K562 (cell line): ENCODE data around the gene MASP1.

Source experiments
- BHLHE40 ChIP-seq: IDR thresholded peaks from 2 replicates; pipeline ENCODE4 v1.6.1; 2011; ENCODE audit warnings: low read length, improper control_type of control experiment
- ZC3H11A ChIP-seq: IDR thresholded peaks from 2 replicates; pipeline ENCODE4 v1.6.1; 2012; ENCODE audit warnings: low read depth, low read length, improper control_type of control experiment
- TF ChIP-seq, protein P1 (sequence below), 3 experiments: IDR thresholded peaks in 2 of 3; conservative IDR thresholded peaks in 1 of 3; 2 replicates each; pipeline ENCODE4 v1.5.1; 2011 to 2012; ENCODE audit warnings: low read length in 3 of 3, mild to moderate bottlenecking in 3 of 3, control low read depth in 2 of 3, improper control_type of control experiment in 1 of 3, inconsistent platforms in 1 of 3, low read depth in 1 of 3, mixed read lengths in 1 of 3, moderate library complexity in 1 of 3; ENCODE audit not compliant: insufficient read depth in 2 of 3
- TF ChIP-seq, protein P2 (sequence below): fragments of 450-650 bp; IDR thresholded peaks from 2 replicates; pipeline ENCODE4 v1.6.1; 2016; ENCODE audit warnings: borderline replicate concordance

DNA sequence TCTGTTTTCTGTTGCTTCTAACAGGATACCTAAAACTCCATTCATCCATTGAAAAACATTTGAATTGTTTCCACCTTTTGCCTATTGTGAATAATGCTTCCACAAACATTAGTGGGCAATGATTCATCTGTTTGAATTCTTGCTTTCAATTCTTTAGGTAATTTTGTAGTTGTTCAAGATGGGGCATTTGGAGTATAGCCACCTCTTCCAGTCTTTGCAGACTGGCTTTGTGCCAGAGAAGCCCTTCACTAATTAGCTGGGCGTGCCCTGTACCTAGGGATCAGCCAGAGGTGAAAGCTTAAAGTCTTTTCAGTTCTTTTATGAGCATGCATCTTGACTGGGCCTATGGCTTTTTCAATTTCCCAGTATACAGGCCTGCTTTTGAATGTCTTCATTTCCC lies 83.4 kb downstream of the MASP1 start:
- TF ChIP-seq ZC3H11A (no peak), BHLHE40 (no peak)
- TF ChIP-seq, protein P1, sequence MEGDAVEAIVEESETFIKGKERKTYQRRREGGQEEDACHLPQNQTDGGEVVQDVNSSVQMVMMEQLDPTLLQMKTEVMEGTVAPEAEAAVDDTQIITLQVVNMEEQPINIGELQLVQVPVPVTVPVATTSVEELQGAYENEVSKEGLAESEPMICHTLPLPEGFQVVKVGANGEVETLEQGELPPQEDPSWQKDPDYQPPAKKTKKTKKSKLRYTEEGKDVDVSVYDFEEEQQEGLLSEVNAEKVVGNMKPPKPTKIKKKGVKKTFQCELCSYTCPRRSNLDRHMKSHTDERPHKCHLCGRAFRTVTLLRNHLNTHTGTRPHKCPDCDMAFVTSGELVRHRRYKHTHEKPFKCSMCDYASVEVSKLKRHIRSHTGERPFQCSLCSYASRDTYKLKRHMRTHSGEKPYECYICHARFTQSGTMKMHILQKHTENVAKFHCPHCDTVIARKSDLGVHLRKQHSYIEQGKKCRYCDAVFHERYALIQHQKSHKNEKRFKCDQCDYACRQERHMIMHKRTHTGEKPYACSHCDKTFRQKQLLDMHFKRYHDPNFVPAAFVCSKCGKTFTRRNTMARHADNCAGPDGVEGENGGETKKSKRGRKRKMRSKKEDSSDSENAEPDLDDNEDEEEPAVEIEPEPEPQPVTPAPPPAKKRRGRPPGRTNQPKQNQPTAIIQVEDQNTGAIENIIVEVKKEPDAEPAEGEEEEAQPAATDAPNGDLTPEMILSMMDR (IDR thresholded peaks at IDR 0.05 in 2 of 3, conservative IDR thresholded peaks at IDR 0.05 in 1 of 3; ENCODE audit: insufficient read depth in 2 of 3, low read depth in 1 of 3, low read length in 3 of 3), result no peak
- TF ChIP-seq, protein P2, sequence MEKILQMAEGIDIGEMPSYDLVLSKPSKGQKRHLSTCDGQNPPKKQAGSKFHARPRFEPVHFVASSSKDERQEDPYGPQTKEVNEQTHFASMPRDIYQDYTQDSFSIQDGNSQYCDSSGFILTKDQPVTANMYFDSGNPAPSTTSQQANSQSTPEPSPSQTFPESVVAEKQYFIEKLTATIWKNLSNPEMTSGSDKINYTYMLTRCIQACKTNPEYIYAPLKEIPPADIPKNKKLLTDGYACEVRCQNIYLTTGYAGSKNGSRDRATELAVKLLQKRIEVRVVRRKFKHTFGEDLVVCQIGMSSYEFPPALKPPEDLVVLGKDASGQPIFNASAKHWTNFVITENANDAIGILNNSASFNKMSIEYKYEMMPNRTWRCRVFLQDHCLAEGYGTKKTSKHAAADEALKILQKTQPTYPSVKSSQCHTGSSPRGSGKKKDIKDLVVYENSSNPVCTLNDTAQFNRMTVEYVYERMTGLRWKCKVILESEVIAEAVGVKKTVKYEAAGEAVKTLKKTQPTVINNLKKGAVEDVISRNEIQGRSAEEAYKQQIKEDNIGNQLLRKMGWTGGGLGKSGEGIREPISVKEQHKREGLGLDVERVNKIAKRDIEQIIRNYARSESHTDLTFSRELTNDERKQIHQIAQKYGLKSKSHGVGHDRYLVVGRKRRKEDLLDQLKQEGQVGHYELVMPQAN, result no peak
